Stimulated activated CD4-positive, alpha-beta T cell treated with anti-CD3 and anti-CD28 coated beads, Interleukin-2, amount 100 ng/mL, for 24 hours (primary cell): ENCODE measurements around the gene GRIN1.
"Not testable (repeated sequence)": the region's sequence is repeated elsewhere in the genome, so short reads cannot be mapped to it uniquely, and the experiment has no call there.

ENCODE experiments used
- DNase-seq, 2 donors: peaks; one replicate each; pipeline ENCODE4 v3.0.0-alpha.2; 2020

Gene GRIN1

DNA sequence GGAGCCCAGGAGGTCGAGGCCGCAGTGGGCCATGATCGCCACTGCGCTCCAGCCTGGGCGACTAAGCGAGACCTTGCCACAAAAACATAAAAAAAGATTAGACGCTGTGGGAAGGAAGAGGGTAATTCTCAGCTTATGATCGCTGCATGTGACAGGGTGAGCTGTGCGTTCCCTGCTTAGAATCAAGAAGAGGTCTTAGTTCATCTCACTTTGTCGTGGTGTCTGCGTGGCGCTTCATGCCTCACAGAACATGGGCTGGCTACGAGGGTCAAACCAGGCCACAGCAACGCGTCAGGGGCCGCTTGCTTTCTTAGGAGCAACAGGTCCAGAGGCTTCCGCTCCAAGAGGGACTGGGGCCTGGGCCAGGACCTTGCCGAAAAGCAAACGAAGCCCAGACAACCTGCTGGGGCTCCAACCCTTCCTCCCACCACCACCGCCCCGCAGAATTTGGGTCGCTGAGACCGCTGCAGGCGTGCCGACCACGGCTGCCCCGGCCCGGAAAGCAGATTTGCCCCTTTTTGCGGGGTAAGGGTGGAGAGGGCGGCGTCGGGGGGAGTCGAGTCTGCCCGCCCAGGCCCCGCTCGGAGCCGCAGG lies 10.0 kb upstream of the GRIN1 start:
- peak in 1 of 2 donors; percentile 40 for DNase-seq

GRCh38 chr9:137129456-137130175 lies 9.3 kb upstream of the GRIN1 start:
- DNase-seq, result peak; percentile 89 to 91

- no peak for DNase-seq
These were observed 8.7 kb upstream of the GRIN1 start for GRCh38 chr9:137130176-137130755.

DNA sequence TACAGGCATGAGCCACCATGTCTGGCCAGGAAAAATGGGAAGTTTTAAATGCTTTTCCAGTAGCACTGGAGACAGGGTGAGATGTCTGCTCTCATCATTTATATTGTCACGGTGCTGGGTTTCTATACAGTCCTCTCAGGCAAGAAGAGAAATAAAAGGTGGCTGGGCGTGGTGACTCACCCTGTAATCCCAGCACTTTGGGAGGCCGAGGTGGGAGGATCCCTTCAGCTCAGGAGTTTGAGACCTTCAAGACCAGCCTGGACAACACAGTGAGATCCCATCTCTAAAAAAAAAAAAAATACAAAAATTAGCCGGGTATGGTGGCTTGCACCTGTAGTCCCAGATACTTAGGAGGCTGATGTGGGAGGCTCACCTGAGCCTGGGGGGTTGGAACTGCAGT lies 4.8 kb upstream of the GRIN1 start:
- no peak for DNase-seq

DNA sequence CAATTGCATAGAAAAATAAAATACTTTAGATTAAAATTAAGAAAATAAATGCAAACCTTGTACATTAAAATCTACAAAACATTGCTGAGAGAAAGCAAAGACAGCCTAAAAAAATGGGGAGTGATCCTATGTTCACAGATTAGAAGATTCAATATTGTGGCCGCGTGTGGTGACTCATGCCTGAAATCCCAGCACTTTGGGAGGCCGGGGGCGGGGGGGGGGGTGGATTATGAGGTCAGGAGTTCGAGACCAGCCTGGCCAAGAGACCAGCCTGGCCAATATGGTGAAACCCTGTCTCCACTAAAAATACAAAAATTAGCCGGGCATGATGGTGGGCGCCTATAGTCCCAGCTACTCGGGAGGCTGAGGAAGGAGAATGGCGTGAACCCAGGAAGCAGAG lies 3.8 kb upstream of the GRIN1 start:
- not testable (repeated sequence) for DNase-seq

- no peak for DNase-seq
These were observed 2.6 kb upstream of the GRIN1 start for GRCh38 chr9:137136261-137136880.

- no peak for DNase-seq
These were observed 1.9 kb upstream of the GRIN1 start for GRCh38 chr9:137136881-137137607.

DNA sequence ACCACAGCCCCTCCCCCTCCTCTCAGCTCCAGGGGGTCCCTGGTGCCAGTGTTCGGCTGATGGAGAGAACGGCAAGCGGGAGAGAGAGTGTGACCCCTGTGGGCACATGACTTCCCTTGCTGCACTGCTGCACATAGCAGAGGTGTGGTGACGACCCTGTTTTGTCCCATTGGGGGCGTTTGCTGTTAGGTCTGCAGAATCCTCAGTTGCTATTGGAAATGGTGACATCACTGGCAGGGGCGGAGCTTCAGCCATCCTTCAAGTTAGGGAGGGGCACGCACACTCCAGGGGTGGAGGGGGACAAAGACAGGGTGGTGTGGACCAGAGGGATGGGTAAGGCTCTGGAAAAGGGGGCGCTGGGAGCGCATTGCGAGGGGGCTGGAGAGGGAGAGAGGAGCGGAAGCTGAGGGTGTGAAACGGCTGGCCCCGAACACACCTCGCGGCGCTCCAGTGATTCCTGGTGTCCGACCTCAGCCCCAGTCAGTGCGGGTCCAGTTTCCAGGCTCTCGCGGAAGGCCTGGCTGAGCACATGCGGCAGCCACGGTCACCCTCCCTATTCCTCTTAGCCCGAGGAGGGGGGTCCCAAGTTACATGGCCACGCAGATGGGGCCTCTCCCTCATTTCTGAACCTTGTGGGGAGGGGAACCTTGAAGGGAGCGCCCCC lies 764 bp upstream of the GRIN1 start:
- DNase-seq, result no peak

DNA sequence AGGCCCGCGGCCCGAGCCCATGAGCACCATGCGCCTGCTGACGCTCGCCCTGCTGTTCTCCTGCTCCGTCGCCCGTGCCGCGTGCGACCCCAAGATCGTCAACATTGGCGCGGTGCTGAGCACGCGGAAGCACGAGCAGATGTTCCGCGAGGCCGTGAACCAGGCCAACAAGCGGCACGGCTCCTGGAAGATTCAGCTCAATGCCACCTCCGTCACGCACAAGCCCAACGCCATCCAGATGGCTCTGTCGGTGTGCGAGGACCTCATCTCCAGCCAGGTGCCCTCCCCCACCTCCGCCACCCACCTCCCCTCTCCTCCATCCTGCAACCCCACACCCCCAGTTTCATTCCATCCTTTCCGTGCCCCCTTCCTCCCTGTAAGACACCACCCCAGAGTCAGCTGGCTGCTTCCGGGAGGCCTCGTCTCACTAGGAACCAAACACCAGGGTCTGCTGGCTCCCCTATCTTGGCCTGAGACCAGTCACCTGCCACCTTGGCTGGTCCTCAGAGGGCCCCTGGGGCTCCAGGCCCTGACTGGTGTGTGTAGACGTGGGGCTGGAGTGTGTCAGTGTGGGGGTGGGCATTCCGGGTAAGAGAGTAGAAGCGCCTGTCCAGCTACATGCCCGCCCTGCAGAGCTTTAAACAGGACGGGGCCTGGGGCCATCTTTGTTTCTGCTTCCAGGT lies 655 bp downstream of the GRIN1 start:
- no peak for DNase-seq

- DNase-seq, result no peak
These were observed 1.4 kb downstream of the GRIN1 start for GRCh38 chr9:137140151-137141012.

DNA sequence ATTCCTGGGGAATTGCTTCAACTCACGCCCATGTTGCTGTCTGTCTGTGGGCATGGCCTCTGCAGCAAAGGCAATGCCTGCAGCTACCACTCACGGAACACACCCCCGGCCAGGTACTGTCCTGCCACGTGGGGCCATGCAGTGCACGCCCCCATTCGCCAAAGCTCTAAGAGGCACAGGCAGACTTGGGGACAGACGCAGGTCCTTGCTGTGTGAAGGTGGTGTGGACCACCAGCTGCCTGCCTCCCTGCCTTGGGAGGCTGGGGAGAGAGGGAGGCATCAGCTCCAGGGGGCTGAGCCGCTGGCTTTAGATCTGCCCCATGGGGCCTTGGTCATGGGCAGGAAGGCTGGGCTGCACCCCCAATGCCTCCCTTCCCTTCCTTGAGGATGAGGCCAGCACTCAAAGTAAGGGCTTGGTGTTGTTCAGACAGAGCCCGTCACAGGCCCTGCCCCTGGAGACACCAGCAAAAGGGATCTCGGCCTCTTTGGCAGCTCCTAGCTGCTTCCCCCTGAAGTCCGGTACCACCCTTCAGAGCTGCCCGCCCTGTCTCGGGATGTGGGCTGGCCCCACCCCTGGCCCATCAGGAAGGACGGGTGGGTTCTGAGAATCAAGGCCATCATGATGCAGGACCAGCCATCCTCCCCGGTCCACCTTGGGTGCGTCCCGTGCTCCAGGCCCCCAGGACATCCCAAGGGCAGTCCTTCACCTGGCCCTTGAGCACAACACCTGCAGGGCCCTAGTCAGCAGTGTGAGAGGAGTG lies 2.3 kb downstream of the GRIN1 start:
- no peak for DNase-seq

- DNase-seq, result no peak
These were observed 3.3 kb downstream of the GRIN1 start for GRCh38 chr9:137141976-137142936.

- DNase-seq, result no peak
These were observed 4.5 kb downstream of the GRIN1 start for GRCh38 chr9:137143459-137143858.

DNA sequence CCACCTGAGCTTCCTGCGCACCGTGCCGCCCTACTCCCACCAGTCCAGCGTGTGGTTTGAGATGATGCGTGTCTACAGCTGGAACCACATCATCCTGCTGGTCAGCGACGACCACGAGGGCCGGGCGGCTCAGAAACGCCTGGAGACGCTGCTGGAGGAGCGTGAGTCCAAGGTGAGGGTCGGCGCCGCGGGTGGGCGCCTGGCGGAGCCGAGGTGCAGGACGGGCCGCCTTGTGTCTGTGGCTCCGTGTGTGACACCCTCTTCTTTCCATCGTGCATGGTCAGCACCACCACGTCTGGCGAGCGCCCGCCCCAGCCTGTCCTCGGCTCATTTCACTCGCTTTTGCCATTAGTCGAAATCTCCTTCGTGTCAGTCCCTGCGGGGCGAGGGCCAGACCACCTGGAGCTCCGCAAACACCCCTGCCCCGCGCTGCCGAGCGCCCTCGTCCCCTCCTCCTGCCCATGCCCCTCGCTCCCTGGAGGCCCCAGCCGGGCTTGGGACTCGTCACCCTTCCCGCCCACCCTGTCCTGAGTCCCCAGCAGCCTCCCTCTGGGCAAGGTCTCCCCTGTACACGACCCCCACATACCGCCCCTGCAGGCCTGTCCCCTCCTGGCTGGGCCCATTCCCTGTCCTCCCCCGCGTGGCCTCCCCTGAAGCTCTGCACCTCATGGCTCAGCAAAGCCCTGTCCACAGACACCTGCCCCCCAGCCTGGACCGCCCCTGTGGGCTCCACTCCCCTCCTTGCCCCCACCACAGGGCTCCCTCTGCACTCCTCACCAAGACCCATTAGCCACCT lies 7.0 kb downstream of the GRIN1 start:
- no peak for DNase-seq

DNA sequence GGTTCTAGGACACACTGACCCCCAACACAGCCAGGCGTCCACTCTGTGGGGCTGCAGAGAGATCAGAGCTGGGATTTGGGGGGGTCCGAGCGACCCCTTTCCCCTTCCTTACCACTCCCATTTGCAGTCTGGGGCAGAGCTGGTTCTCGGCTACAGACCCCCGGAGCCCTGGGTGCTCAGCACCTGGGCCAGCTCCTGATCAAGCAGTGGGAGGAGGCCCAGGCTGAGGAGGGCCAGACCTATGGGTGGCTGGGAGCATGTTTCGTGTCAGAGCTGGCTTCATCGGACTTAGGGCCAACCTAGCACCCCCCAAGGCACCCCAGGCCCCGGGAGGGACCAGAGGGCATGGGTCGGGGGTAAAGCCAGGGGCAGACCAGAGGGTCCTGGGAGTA lies 7.6 kb downstream of the GRIN1 start:
- no peak for DNase-seq

DNA sequence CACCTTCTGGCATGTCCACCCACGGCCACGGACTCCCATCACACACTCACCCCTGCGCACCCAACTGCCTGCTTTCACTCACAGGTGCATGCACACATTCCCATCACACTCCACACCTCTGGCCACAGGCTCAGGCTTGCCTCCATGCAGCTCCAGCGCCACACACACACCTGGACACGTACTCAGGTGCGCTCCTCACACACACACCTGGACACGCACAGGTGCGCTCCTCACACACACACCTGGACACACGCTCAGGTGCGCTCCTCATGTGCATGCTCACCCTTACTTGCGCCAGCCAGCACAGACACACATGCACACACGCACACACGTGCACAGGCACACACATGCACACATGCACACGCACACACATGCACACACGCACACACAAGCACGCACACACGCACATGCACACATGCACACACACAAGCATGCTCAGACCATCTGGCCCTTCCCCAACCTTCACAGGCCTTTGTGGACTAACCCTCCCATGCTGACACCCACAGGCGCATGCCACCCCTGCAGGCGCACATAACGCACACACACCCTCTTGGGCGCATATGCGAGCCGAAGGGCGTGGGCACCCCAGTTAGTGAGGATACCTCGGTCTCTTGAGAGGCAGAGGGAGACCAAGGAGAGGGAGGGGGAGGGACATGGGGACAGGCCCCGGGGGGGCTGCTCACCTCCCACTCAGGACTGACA lies 8.3 kb downstream of the GRIN1 start:
- no peak for DNase-seq

DNA sequence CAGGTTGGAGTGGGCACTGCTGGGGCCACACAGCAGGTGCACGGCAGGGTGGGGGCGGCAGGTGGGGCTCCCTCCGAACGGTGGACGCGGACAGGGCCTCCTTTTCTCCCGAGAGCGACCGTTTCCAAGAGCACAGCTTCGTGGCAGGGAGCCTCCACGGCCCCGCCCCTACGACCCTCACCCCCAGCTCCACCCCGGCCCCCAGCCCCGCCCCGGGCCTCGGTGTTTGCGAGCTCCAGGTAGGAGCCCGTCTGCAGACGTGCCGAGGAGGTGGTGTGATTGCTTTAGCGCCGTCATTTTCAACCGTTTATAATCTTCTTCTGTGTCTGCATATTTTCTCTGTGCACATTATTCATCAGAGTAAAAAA lies 8.8 kb downstream of the GRIN1 start:
- no peak for DNase-seq

GRCh38 chr9:137148242-137148641 lies 9.3 kb downstream of the GRIN1 start:
- no peak for DNase-seq
